HUDEP-2 (cell line): ENCODE results near the gene CFAP20.

Source experiments
- DNase-seq, 76 experiments: peaks; one replicate each; lab custom pipeline; 2025; ENCODE audit not compliant: unreplicated experiment in 76 of 76; lab: John Stamatoyannopoulos, UW

Gene CFAP20

GRCh38 chr16:58129097-58129936 lies at the start of gene CFAP20:
CFAP20 (minus strand) TSS chr16:58129381; CDS start chr16:58129115, 266 bp downstream.
- peak in 75 of 76 experiments; percentile 48 to 100 (median 99) for DNase-seq

DNA sequence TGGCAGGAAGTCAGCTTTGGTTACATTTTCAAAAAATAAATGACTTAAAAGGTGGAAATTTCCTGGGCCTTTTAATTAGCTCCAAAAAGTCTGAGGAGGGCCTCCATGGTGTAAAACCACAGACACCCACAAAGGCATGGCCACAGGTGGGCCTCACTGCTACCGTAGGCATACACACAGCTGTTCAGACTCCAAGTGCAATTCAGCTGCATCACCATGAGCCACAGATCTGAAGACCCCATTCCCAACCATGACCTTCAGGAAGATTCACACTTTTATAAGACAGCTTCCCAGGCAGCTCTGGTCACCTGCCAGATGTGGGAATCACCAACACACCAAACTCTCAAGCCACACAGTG lies 48.2 kb upstream of the CFAP20 start:
- no peak for DNase-seq

DNA sequence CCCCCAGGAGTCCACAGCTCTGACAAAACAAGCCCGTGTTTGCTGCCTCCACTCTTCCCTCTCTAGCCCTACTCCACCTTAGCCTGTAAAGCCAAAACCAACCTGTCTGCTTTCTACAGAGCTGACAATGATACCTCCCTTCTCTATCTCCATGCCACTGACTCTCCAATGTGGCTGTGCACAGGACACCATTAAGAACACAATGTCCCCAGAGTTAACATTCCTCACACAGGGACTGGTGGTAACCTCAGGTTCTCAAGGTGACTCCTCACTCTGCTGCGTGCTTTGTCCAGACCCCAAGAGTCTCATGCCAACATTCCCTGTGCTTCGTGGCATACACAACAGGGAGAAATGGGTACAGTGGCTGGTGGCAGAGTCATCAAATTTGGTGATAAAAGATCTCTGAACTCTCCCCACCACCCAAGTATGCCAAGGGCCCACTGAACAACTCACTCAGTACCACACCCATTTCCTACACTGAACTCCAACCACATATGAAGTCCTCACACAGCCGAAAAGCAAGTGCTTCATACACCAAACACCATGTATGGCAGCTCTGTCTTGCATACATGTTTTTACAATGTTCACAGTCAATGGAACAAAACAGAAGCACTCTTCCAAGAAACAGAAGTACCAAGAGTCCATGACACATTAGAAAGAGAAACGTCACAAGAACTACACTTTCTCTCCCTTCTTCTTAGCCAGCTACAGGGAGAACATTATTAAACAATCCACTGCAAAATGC lies 47.6 kb upstream of the CFAP20 start:
- DNase-seq = peak in 2 of 76 experiments; percentile 11 to 32

- DNase-seq = no peak
These were observed 41.0 kb upstream of the CFAP20 start for GRCh38 chr16:58170223-58170622.

DNA sequence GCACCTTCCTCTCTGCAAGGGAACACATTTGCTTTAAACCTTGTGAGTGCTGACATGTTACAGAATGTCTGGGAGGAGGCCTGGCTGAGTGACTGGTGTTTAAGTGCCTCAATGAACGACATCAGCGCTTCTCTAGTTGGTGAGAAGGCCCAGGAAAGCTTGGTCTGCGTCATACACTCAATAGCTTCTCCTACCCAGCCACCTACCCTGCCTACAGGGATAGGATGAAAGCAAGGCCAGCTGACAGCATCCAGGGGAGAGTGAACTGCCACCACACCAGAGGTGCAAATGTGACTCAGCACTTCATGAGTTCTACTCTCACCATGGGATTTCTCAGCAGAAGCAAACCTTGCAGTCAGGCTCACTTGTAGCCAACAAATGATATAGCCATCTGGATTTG lies 31.7 kb upstream of the CFAP20 start:
- DNase-seq = no peak

DNA sequence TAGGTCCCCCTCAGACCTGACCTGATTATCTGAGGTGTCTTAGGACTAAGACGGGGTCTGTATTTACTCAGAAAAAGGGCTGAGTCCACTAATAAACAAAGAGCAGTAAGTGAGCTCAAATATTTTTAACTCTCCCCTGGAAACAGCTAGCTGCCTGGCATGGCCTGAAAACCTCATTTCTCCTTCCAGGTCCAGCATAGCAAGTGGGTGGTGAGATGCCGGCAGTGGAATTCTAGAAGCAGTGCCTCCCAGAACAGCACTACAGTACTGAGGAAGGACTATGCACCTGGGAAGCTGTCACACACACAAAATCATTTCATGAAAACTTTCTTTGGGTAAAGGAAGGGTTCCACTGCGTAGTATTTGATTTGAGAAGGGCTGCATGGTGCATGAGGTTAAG lies 29.5 kb upstream of the CFAP20 start:
- no peak for DNase-seq

DNA sequence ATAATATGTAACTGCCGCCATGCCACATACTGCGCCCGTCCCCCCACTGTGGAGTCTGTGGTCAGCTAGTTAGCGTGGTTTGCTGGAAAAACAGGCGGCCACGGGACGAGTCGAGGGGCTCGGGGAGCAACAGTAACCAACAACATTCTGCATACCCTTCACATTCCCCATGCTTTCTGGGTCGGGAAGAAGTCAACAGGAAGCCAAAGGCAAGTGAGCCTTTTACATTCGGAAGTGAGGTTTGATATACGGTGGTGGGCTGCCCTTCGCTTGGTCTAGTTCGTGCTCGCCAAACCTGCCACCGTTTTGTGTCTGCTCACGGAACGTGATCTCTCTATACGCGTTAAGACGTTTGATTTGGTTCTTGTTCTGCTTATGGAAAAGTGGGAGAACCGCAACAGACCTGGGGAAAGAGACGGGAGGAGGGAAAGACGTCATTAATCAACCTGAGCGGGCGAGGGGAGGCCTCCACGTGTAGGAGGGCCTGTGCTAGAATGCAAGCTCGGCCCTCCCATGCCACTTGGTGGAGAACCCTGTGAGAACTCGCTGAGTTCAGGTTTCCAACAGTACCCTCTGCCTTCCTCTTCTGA lies 28.9 kb upstream of the CFAP20 start:
- no peak for DNase-seq

DNA sequence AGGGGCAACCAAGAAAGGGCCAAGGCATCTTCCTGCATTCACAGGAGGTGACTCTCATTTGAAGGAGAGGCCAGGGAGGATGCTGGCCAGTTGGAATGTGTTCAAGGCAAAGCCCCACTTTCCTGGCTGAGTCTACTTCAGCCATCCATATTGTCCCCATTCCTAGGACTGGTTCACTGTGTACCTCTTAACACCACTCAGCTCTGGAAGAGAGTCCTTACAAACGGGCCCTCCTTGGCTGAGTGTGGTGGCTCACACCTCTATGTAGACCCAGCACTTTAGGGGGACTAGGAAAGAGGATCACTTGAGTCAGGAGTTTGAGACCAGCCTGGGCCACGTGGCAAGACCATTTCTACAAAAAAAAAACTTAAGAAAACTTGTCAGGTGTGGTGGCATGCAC lies 28.1 kb upstream of the CFAP20 start:
- no peak for DNase-seq

DNA sequence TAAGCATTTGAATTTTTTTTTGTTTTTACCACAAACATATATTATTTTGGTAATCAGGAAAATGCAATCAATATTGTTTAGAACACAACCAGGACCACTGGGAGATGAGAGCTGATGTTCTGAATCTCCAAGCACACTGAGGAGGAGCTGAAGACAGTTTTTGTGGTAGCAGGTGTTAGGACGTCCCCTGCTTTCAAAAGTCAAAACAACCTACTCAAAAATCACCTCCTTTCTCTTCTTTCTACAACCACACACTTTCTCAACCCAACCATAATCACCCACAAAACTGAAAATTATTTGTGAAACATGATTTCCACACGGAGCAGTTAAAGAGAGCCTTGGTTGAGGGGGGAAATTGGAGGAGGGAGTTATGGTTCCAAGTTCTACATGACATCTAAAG lies 26.7 kb upstream of the CFAP20 start:
- DNase-seq = no peak

DNA sequence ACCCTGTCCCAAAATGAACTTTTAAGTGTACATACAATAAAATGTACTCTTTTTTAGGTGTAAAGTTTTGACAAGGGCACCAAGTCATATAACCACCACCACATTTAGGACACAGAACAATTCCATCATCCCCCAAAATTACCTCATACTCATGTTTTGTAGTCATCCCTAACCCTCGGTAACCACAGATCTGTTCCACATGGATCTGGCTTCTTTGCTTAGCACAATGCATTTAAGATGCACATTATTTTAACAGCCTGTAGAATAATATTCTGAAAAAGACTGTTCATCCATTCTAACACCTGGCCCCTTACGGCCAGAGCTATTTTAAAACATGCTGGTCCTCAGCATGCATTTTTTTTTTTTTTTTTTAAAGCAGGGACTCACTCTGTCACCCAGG lies 25.2 kb upstream of the CFAP20 start:
- DNase-seq = no peak

DNA sequence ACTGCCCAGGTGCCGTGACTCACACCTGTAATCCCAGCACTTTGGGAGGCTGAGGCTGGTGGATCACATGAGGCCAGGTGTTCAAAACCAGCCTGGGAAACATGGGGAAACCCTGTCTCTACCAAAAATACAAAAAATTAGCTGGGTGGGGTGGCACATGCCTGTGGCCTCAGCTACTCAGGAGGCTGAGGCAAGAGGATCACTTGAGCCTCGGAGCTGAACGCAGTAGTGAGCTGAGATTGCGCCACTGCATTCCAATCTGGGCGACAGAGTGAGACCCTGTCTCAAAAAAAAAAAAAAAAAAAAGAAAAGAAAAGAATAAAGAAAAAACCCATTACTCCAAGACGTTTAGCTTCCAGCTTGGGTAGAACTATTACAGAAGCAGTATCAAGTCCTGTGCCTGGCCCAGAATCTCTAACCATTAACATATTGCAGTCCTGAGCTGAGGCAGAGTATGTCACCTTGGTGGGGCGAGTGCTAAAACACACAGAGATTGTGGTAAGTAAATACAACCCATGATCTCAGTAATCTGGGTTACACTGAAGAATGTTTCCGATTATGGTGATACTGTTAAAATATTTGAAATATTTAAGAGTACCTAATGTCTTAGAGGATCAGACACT lies 23.2 kb upstream of the CFAP20 start:
- DNase-seq = no peak

DNA sequence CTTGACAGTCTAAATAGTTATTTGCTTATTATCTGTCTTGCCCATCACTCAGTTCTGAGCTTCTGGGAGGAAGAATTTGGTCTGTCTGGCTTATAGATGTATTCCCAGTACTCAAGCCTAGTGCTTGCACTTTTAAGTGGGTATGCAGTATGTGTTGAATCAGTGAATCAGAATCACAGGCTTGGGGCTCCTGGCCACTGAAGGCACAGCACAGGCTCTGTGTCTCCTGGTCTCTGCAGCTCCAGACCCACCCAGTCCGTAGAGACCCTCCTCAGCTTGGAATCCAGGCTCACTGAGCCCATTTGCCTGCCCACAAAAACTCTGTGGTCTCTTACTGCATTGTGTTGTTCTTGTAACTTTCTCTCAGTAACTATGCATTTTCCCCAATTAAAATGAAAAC lies 19.3 kb upstream of the CFAP20 start:
- no peak for DNase-seq

GRCh38 chr16:58148099-58148498 lies 18.9 kb upstream of the CFAP20 start:
- DNase-seq = no peak

GRCh38 chr16:58138852-58139251 lies 9.7 kb upstream of the CFAP20 start:
- DNase-seq = no peak

GRCh38 chr16:58137581-58137980 lies 8.4 kb upstream of the CFAP20 start:
- DNase-seq = no peak

GRCh38 chr16:58128711-58129096 lies 477 bp downstream of the CFAP20 start:
- peak in 5 of 76 experiments; percentile 2 to 17 (median 16) for DNase-seq

DNA sequence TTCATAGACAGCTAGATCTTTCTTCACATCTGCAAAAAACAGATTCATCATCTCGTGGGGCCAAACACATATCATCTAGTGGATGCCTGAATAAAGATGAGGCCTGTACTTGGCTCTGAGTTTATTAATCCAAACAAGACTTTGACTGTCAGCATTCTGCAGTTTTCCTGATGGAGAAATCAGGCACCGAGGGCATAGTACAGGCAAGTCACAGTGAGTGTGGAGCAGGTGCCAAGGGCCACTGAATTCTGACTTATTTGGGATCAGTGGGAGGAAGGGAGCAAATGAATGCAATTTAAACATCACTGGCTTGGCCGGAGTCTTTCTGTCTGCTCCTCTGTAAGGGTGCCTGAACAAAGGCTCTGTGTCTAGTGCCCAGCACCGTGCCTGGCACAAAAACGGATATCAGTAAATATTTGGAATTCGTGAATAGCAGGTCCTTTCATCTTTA lies 975 bp downstream of the CFAP20 start:
- DNase-seq = no peak

DNA sequence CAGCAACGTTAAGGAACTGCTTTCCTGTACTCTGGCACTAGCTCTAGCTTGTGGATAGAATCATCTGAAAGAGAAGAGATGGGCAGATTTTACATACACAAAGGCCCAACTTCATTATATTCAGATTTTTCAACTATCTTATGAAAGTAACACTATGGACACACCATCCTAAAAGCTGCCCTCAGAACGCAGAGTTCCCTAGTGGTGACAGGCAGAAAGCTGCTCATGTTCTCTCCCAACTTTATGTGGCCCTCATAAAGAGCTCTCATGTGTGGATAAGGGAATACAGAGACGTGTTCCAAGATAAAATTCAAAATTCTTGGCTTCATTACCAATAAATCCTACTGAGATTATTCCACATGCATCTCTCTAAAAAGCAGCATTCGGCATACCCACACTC lies 1.5 kb downstream of the CFAP20 start:
- peak in 2 of 76 experiments; percentile 5 for DNase-seq

GRCh38 chr16:58127033-58127556 lies 2.1 kb downstream of the CFAP20 start:
- DNase-seq = peak in 9 of 76 experiments; percentile 4 to 47 (median 15)

DNA sequence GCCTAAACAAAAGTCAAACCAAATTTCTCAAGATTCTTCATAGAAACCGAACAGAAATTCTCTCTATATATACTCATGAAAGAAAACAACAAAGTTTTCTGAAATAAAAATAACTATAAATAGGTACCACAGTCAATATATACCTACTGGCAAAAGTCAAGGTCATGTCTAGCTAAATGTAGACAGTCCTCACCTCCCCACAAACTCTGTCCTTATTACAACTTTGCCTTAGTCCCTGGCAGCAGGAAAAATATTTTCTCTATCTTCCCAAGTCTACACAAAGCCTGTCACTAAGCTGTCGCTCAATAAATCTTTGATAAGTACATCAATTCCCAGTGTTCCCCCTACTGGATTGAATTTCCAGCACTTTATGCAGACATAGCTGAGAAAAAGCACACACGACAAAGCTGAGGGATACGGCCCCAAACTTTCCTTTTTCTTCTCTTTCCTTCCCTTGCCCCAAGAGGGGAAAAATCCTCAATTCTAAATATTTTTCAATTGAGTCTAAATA lies 2.7 kb downstream of the CFAP20 start:
- no peak for DNase-seq
